GM21717 (cell line): ENCODE results near the gene LRRC15.

Source experiments
- ATAC-seq: cut with Tn5 transposase; IDR thresholded peaks from one replicate; pipeline ENCODE4 v1.9.1; 2021; ENCODE audit warnings: mild to moderate bottlenecking, moderate library complexity; ENCODE audit not compliant: unreplicated experiment

The LRRC15 gene

GRCh38 chr3:194336601-194337355, 32.8 kb downstream of the LRRC15 start:
- ATAC-seq: no peak

DNA sequence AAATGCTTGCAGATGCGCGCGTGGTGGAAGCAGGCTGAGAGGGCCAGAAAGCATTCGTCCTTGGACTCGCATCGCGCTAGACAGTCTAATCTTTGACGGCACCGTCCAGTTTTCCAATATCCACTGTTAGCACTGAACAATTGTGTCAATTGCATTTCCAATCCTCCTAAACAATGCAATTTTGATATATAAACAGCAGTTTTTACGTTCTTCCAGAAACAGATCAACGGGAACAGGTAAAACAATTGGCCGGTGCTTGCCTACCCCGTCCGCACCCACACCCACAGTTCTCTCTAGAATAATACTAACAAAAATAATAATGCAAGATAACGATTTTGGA, 35.6 kb downstream of the LRRC15 start:
- ATAC-seq: no peak

GRCh38 chr3:194333212-194333980, 36.1 kb downstream of the LRRC15 start:
- peak; percentile 85 for ATAC-seq

DNA sequence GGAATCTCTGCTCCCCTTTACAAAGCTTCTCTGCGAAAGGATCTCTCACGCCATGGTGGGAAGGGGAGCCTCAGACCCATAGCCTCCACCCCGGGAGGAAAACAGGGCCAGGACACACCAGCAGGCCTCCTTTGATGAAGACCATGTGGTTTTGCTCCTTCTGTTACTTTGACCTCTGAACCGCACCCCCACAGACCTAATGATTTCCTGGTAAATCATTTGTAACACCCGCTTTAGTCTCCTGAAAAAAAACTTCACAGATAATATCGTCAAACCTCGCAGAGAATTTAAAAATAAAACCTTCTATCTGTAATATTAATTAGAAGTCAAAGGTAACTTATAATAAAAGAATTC, 36.7 kb downstream of the LRRC15 start:
- ATAC-seq: no peak

- no peak for ATAC-seq
Observed at GRCh38 chr3:194330579-194330978, 39.0 kb downstream of the LRRC15 start.

GRCh38 chr3:194330160-194330559, 39.4 kb downstream of the LRRC15 start:
- no peak for ATAC-seq

DNA sequence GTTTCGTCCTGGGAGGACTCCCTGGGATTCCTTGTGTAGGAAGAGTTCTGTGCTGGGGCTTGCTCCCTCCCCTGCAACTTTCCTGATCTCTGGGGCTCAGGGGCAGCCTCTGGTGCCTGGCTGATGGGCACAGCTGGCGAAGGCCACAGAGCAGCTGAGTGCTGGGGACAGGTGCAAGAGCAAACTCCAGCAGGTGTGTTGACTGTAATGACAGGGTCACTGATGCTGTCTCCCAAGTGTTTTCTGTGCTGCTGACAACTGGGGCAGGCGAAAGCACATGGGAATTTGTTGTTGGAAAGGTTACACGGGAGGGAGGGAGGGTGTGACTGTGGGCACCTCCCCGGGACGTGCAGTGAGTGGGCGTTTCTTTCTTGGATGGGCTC, 40.0 kb downstream of the LRRC15 start:
- no peak for ATAC-seq

DNA sequence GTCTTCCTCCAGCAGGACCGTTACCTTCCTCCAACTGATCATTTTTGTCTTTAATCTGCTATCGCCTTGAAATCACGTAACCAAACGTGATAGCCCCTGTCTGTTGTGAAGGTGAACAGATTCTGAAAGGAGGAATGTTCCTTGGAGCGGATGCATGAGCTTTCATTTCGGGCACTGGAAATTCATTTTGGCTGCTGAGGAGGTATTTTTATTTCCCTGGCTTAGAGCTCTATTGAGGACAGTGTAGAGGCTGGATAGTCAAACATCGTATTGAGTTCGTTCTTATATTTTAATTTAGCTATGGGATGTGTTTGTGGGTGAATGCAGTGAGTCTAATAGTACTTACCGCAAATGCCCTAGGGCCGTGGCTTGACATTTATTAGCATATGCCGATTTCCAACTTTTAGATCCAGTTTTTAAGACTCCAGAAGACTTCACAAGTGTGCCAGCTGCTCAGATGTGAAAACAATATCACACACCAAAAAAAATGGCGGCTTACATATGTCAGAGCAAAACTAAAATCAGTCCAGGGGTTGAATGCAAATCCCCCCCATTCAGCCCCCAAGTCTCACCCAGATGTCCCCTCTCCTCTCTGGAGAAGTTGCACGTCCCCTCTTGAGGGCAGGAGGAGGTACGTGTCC, 40.5 kb downstream of the LRRC15 start:
- no peak for ATAC-seq

DNA sequence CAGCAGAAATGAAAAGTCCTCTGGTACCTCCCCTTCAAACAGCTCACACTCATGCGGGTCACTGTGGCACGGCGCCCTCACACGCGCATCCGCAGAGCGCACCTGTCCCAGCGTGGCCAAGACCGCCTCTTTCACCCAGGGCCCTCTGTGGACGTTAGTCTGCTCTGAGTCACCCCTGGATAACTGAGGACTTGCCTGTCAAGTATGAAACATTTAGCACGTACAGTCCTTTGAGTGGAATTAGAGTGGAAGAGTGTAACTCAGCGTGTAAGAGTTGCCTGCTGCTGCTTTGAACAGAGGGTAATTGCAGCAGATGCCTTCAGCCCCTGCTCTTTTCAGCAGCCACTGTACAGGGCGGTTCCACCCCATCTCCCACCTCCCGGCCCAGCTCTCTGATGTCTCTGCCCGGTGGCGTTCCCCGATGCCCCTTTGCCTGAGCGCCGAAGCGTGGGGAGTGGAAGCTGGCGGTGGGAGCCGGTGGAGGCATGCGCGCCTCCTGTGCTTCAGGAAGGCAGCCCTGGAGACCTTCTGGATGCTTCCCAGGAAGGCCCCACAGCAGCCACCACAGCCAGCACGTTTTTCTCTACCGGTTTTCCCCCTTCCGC, 41.4 kb downstream of the LRRC15 start:
- no peak for ATAC-seq

DNA sequence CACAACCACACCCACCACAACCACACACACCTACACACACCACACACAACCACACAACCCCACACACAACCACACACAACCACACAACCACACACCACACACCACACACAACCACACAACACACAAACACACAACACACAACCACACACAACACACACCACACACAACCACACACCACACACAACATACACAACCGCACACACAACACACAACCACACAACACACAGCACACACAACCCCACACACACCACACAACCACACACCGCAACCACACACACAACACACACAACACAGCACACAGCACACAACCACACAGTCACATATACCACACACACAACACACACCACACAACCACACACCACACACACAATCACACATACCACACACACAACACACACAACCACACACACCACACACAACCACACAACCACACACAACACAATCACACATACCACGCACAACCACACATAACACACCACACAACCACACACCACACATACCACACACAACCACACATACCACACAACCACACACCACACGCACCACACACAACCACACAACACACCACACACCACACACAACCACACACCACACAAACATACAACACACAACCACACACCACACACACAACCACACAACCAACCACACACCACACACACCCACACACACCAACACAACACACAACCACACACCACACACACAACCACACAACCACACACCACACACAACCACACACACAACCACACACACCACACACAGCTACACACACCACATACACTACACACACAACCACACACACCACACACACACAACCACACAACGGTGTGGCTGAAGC, 42.1 kb downstream of the LRRC15 start:
- no peak for ATAC-seq

GRCh38 chr3:194326968-194327217, 42.6 kb downstream of the LRRC15 start:
- no peak for ATAC-seq

DNA sequence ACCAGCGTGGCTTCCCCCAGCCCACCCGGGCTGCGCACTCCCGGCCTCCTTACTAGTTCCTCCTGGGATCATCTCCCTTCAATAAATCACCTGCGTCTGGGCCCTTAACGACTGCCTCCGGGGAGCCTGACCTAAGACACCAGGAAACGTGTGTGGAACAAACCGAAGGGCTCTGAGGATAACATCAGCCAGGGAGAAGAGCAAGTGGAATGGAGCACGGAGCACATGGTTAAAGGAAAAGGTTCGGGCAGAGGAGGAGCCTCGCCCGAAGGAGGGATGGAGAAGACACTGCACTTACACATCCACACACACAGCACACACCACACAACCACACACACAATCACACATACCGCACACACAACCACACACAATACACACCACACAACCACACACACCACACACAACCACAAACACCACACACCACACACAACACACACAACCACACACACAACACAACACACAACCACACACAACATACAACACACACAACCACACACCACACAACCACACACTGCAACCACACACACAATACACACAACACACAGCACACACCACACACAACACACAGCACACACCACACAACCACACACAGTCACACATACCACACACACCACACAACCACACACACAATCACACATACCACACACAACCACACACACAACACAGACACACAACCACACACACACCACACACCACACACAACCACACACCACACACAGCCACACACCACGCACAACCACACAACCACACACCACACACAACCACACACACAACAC, 43.2 kb downstream of the LRRC15 start:
- no peak for ATAC-seq

GRCh38 chr3:194325424-194326153, 44.0 kb downstream of the LRRC15 start:
- ATAC-seq: no peak

GRCh38 chr3:194324823-194325327, 44.7 kb downstream of the LRRC15 start:
- no peak for ATAC-seq

DNA sequence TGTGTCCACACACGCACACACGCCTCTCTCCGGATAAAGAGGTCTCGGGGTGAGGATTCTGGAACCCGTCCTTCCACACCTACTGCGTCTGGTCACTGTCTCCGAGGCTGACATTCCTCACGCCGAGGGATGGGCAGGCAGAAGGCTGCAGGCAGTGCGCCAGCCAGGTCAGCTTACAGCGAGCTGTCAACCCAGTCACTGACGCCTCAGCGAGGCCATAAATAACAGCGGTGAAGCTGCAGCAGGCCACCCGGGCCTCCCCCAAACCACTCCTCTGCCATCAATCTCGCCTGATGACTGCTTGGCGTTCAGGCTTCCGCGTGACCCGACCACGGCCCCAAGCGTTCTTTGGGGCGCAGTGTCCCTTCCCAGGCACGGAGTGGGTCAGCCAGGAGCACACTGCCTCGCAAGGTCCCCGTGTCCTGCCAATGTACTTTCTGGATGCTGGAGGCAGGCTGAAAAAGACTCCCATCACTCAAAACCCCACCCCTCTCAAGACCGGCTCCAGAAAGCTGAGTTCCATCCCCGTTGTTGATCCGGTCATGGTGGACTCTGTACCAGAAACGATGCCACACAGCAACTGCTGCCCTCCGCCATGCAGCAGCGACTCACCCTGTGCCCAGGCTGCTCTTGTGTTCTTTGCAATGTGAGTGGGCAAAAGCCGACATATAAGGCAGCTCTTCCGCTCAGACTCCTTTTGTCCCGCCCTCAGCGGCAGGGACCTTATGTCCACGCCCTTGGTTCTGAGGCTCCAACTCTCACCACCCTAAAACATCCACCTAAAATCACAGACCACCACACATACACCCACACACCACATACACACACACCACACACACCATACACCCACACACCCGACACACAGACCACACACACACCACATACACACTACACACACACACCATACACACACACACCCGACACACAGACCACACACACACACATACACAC, 45.5 kb downstream of the LRRC15 start:
- ATAC-seq: no peak

DNA sequence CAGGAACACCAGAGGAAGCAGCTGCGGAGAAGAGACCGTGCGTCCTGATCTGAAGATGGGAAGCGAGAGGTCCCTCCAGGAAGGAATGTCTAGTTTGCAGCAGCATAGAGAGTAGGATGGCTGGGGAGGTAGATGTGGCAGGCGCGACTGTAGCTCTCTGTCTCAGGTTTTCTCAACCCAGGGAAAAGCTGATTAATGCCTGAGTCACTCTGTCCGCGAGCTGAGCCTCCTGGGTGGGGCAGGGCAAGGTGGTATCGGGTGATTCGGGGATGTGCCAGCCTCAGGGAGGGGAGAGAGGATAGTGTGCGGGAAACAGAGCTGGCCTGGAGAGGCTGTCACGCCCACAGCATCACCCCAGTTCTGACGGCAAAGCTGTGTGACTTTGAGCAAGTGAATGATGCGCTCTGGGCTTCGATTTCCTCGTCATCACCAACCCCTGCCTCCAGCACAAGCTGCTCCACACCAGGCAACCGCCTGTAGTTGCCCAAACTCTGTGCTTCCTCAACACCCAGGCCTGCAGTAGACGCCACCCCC, 46.8 kb downstream of the LRRC15 start:
- ATAC-seq: no peak

GRCh38 chr3:194321693-194322640, 47.6 kb downstream of the LRRC15 start:
- ATAC-seq: no peak
